ENCODE measurements around the gene CAMK2G.
"Not testable (repeated sequence)": the region's sequence is repeated elsewhere in the genome, so short reads cannot be mapped to it uniquely, and the experiment has no call there.

CAMK2G gene

GRCh38 chr10:73839276-73839966 lies 34.9 kb downstream of the CAMK2G start:
- no peak for DNase-seq (ENCODE audit: low spot score)

GRCh38 chr10:73838827-73839226 lies 35.5 kb downstream of the CAMK2G start:
- DNase-seq (ENCODE audit: low spot score): no peak

- no peak for DNase-seq (ENCODE audit: low spot score)
Observed at GRCh38 chr10:73838008-73838567, 36.3 kb downstream of the CAMK2G start.

- DNase-seq (ENCODE audit: low spot score): no peak
Observed at GRCh38 chr10:73837072-73837471, 37.3 kb downstream of the CAMK2G start.

GRCh38 chr10:73836427-73836980 lies 37.9 kb downstream of the CAMK2G start:
- no peak for DNase-seq (ENCODE audit: low spot score)

GRCh38 chr10:73829090-73829489 lies 45.3 kb downstream of the CAMK2G start:
- DNase-seq (ENCODE audit: low spot score): not testable (repeated sequence)

GRCh38 chr10:73828161-73828560 lies 46.2 kb downstream of the CAMK2G start:
- DNase-seq (ENCODE audit: low spot score): no peak

GRCh38 chr10:73827346-73828089 lies 46.8 kb downstream of the CAMK2G start:
- no peak for DNase-seq (ENCODE audit: low spot score)

GRCh38 chr10:73824146-73824725 lies 50.1 kb downstream of the CAMK2G start:
- no peak for DNase-seq (ENCODE audit: low spot score)

GRCh38 chr10:73823391-73823790 lies 51.0 kb downstream of the CAMK2G start:
- DNase-seq (ENCODE audit: low spot score): no peak

GRCh38 chr10:73819513-73820093 lies 54.8 kb downstream of the CAMK2G start:
- peak; percentile 70 for DNase-seq (ENCODE audit: low spot score)

GRCh38 chr10:73819081-73819480 lies 55.3 kb downstream of the CAMK2G start:
- no peak for DNase-seq (ENCODE audit: low spot score)

GRCh38 chr10:73818402-73818801 lies 56.0 kb downstream of the CAMK2G start:
- DNase-seq (ENCODE audit: low spot score): peak; percentile 39

GRCh38 chr10:73817826-73818225 lies 56.5 kb downstream of the CAMK2G start:
- no peak for DNase-seq (ENCODE audit: low spot score)

GRCh38 chr10:73816917-73817729 lies 57.2 kb downstream of the CAMK2G start:
- DNase-seq (ENCODE audit: low spot score): no peak

GRCh38 chr10:73815719-73816030 lies 58.7 kb downstream of the CAMK2G start:
- no peak for DNase-seq (ENCODE audit: low spot score)

GRCh38 chr10:73814896-73815718 lies 59.2 kb downstream of the CAMK2G start:
- DNase-seq (ENCODE audit: low spot score): peak; percentile 79

- DNase-seq (ENCODE audit: low spot score): no peak
Observed at GRCh38 chr10:73814276-73814895, 60.0 kb downstream of the CAMK2G start.

GRCh38 chr10:73813333-73813732 lies 61.0 kb downstream of the CAMK2G start:
- DNase-seq (ENCODE audit: low spot score): no peak

GRCh38 chr10:73812657-73813056 lies 61.7 kb downstream of the CAMK2G start:
- no peak for DNase-seq (ENCODE audit: low spot score)

Measured in iPS-NIHi11 (cell line).